Measurements from ENCODE around the gene OR8G1.

The OR8G1 gene

DNA sequence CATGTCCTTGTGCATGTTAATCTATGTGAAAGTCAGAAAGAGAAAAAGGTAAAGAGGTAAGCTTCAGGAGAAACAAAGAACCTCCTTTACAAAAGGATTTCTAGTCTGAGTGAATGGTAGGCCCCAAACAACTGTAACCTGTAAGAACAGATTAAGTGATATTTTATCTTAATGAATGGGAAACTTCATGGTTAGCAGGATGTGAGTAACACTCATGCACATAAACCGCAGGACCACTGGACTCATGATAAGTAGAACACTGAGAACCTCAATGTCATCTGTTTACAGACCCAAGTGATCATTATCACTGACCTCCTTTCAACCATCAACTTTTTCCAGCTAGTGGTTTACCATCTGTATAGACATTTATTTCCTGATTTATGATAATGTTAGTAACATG is 35.2 kb downstream of the OR8G1 start:
- H3K27ac ChIP-seq: no peak overlapping the region
- no peak for TF ChIP-seq CTCF (conservative IDR thresholded peaks at IDR 0.05; ENCODE audit: low read depth)
- ChIA-PET CTCF (no interaction called here), POLR2A (ENCODE audit: low non-redundant PET) (no interaction called here)
- DNase-seq (ENCODE audit: low spot score): no peak

DNA sequence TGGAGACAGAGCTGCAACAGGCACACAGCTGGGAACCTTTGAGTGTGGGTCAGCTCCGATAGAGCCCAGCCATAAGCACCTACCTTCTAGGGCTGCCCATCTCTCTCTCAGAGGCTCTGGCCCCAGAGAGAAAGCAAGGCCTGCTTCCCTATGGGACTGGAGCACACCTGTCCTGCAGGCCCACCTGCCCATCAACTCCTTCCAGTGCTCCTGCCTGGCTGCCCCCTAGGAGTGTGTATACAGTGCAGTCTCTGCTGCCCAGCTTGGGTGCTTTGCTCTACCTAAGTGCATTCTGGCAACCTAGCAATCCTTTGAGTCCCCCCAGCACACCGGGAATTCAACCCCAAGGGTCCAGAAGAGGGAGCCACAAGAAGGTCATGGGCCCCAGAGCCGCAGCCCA is 36.3 kb downstream of the OR8G1 start:
- POLR2A ChIA-PET (ENCODE audit: low non-redundant PET): no interaction called here
- DNase-seq (ENCODE audit: low spot score): no peak
- H3K27ac ChIP-seq: no peak overlapping the region
- TF ChIP-seq CTCF (conservative IDR thresholded peaks at IDR 0.05; ENCODE audit: low read depth): no peak
- CTCF ChIA-PET: interaction anchor here (1.0 kb wide), 1 partner anchor 206 kb away, joined by 3 read pairs; no protein-coding TSS in a partner anchor

DNA sequence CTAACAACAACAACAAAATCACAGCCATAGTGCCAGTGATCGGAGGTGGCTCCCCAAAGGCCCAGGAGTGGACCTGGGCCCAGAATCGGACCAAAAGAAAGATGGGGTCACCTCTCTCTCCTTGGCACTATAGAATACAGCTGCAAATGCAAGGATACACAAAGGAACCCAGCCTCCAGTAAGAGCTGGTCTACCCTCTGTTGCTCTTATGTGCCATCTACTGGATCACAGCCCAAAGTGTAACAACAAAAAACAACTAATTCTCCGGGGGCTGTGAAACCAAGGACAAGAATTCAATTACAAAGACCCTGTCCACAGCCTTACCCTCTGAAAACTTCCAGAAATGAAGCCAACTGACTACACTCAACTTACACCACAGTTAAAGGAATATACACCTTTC is 36.9 kb downstream of the OR8G1 start:
- no peak for DNase-seq (ENCODE audit: low spot score)
- ChIA-PET CTCF (interaction anchor here (1.0 kb wide), 1 partner anchor 206 kb away, joined by 3 read pairs; no protein-coding TSS in a partner anchor), POLR2A (ENCODE audit: low non-redundant PET) (no interaction called here)
- H3K27ac ChIP-seq: no peak overlapping the region
- no peak for TF ChIP-seq CTCF (conservative IDR thresholded peaks at IDR 0.05; ENCODE audit: low read depth)

DNA sequence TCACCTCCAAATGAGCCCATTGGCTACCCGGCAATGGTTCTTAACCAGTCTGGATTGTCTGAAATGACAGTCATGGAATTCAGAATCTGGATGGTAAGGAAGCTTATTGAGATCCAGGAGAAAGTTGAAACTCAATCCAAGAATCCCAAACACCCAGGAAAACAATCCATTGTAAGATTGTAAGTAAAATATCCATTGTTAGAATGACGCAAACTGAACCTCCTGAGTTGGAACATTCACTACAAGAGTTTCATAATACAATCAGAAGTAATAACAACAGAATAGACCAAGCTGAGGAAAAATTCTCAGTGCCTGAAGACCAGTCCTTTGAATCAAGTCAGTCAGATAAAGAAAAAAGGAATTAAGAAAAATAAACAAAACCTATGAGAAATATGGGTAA is 37.4 kb downstream of the OR8G1 start:
- no peak for TF ChIP-seq CTCF (conservative IDR thresholded peaks at IDR 0.05; ENCODE audit: low read depth)
- no peak for DNase-seq (ENCODE audit: low spot score)
- H3K27ac ChIP-seq: no peak overlapping the region
- POLR2A ChIA-PET (ENCODE audit: low non-redundant PET): no interaction called here
- CTCF ChIA-PET: interaction anchor here (1.0 kb wide), 1 partner anchor 207 kb away, joined by 3 read pairs; no protein-coding TSS in a partner anchor

GRCh38 chr11:124285610-124286344 is 44.9 kb downstream of the OR8G1 start:
- ChIA-PET POLR2A (ENCODE audit: low non-redundant PET) (no interaction called here), CTCF (interaction anchor here (0.8 kb wide), 1 partner anchor 217 kb away, joined by 3 read pairs; no protein-coding TSS in a partner anchor)
- no peak for DNase-seq (ENCODE audit: low spot score)
- no peak for TF ChIP-seq CTCF (conservative IDR thresholded peaks at IDR 0.05; ENCODE audit: low read depth)
- H3K27ac ChIP-seq: no peak overlapping the region

DNA sequence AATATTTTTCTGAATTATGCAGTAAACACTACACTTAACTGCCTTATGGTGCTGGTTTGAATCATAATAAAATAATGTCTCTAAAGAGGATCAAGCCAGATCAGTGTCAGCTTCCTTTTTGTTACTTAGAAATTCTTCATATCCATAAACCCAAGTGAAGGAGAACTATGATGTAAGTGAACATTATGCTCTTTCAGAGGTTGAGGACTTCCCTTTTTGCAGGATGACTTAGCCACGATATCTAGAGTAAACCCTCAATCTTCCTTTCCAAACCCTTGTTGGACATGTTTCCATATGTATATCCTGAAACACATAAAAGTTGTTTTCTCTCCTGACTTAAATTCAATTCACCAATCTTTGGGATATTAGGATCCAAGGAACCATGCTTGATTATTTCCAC is 53.8 kb downstream of the OR8G1 start:
- CTCF ChIA-PET: no interaction called here
- no peak overlapping the region for H3K27ac ChIP-seq
- POLR2A ChIA-PET (ENCODE audit: low non-redundant PET): no interaction called here
- no peak for DNase-seq (ENCODE audit: low spot score)
- no peak for TF ChIP-seq CTCF (conservative IDR thresholded peaks at IDR 0.05; ENCODE audit: low read depth)

All from RWPE1 (cell line).